ENCODE results near the gene SLC10A2. TPM values are rescaled to one million over a fixed set of nuclear protein-coding genes. Genes with fewer than 3 reads are reported as not detected.

The SLC10A2 gene
- total RNA-seq, 1 experiment from 2014 or later = not detected

Other genes with a start within 250 kb of the SLC10A2 start
- gene ERCC5, start 220.4 kb downstream of the SLC10A2 start, total RNA-seq (2014; rRNA removed; shearing (Covaris generic)) = 24.4 and 26.8 TPM in 2 replicates